ENCODE data around the gene HOXB6.

The HOXB6 gene

DNA sequence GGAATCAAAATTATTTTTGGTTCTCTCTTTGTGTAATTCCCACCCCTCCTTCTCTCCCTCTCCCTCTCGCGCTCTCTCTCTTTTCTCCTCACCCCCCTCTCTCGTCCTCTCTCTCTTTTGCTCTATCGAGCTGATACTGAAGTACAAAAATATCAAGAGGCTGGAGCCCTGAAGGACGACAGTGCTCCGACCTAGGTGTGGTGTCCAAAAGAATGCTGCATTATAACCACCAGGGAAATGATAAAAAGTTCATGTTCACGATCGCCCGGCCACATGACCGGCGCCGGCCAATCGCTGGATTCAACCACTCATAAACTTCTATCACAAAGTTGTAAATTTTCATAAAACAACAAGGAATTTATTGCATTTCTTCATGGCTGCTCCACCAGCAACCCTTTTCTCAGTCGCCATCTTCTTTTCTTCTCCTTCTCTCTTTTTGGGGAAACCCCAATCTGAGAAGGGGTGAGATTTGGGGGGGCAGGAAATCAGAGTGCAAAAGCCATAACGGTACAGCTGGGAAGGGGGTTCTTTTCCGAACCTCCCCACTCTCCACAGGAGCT lies at the start of gene HOXB6:
HOXB6 (minus strand) TSS at position 217 of the 560 bp plus-strand sequence. CDS start 6,836 bp downstream, outside the sequence.
- DNase-seq: no peak

DNA sequence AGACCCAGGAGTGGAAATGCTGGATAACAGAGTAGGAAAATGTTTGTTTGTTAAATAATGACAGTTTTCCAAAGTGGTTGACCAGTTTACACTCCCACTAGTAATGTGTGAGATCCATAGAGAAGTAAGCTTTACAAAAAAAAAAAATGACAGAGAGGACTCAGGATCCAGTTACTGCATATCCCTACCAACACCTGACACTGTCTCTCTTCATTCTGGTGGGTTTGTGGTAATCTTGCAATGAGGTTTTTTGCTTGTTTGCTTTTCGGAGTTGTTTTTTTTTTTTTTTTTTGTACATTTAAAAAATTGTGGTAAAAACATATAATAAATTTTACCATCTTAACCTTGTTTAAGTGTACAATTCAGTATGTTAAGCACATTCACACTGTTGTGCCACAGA lies 45.0 kb upstream of the HOXB6 start:
- no peak for DNase-seq

DNA sequence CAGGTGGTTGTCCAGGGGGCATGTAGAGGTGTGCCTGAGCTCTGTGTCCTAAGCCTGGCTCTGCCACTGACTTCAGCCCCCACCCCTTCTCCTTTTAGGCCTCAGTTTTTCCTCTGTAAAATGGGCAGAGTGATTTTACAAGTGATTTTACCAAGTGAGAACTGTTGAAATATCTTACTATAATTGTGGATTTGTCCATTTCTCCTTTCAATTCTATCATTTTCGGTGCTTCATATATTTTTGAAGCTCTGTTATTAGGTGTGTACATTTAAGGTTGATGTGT lies 43.1 kb upstream of the HOXB6 start:
- DNase-seq: no peak

DNA sequence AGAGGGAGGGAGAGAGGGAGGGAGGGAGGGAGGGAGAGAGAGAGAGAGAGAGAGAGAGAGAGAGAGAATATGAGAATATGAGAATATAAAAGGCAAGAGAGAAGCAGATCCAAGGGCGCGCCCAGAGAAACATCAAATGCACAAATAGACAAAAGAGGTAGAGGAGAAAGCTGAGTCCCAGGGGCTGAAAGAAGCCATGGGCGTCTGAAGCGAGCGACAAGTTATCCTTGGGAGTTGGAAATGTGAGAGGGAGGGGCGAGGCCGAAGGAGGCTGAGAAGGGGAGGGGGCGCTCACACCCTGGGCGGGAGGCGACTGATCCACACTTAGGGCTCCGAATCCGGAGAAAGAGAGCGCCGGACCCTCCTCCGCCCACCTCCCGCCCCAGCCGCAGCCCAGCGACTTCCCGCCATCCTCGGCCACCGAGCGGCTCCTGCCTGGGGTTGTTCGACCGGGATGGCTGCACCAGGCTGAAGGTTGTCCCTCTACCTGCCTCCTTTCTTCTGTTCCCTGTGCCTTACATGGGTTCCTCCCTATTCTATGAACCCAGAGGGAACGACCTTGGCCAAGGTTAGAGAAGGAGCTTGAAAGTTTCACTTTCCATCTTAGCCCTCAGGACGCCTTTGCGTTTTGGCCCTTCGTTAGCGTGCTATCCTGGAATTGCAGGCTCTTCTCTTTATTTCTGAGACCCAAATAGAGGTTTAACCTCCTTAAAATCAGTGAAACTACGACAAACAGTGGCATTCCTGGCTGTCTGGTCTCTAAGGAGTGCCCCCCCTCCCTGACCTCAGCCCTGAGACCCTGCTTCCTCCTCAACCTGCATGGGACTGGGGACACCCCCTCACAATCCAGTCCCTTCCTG lies 42.5 kb upstream of the HOXB6 start:
- no peak for DNase-seq

DNA sequence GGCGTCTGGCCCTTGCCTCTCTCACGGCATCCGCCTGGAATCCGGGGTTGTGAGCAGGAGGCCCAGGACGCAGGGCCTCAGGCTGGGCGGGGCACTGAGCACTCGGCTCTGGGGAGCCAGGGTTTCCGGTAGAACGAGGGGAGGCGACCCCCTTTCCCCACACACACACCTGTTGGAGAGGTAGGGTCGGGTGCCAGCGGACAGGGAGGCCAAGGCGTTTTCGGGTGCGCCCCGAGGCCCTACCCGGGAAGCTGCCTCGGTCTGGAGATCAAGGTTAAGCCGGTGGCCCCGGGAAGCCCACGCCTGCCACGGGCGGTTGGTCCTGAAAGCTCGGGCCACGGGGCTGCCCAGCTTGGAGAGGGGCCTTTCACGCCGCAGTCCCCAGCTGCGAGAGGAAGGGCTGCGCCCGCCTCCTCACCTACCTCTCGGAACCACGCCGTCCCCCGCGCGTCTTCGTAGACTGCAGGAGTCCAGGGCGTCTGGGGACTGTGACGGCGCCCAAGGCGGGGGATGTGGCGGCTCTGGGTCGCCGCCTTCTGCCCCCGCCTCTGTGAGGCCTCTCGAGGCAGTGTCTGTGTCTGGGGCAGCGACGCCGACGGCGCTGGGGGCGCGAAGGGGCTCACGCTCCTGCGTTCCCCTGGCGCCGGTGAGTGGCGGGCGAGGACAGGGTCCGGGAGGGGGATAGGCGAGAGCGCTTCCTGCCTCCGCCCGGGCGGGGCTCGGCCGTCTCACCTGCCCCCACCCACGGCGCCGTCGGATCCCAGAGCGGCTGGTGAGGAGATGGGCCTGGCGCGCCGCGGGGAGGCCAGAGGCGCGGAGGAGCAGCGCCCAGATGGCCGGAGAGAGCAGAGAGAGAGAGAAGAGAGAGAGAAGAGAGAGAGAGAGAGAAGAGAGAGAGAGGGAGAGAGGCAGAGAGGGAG lies 41.7 kb upstream of the HOXB6 start:
- peak; percentile 32 for DNase-seq

DNA sequence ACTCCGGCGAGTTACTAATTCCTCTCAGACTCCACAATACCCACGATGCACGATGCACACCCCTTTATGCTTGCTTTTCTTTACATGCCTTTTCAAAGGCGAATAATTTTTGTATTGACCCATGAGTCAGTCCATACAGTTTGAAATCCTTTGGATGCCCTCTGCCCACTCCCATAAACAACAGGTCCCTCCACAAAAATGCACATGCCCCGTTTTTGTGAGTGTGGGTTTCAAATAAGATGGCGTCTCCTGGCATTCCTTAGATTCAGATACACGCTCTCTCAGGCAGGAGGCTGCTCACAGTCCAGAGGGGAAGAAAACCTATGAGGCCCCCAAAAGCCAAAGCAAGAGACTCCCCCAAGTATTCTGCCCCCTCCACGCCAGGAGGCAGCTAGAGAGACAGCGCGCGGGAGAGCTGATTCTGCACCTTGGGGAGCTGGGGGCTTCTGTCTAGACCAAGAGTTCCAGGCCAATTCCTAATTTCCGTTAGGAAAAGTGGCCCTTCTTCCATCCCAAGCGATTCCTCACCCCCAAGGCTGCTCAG lies 40.9 kb upstream of the HOXB6 start:
- no peak for DNase-seq

DNA sequence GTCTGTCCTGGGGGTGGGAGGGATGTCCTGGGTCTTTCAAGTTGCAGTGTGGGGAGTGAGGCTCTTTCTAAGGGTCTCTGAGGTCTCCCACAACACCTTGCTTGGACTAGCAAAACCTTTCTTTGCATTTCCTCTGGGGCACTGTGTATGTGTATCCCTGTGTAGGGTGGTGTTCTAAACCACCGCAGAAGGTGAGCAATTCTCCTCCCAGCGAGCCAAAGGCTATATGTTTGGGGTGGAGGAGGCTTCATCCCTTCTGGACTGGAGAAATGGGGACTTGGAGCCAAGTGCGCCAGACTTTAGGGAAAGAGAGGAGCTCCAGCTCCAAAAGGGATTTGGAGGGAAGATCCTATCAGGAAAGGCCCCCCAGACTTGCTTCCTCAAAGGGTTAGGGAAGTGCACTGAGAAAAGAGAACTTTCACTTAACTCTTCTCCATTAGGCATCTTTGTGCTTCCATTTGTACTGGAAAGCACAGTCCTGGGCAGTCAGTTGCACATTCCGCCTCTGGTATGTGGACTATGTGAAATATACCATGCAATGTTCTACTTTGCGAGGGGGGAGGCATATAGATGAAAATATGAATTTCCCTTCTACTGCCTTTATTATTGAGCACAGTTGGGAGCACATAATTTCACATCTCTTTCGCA lies 40.2 kb upstream of the HOXB6 start:
- DNase-seq: no peak

DNA sequence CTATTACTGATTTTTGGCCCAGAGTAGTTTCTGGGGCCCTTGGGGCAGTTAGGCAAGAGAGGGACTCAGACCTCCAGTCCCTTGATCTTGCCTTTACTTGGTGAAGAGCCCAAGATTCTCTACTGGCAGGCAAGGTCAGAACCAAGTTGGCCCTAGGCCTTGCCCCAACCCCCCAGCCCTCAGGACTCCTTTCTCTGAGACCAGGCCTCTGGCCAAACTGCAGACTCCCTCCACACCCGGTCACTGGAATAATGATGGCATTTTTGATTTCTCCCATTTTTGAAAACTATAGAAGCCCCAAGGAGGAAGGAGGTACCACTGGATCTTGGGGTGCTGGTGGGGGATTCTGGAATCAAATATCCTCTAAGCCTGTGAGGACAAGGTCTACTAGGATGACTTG lies 39.4 kb upstream of the HOXB6 start:
- DNase-seq: no peak

DNA sequence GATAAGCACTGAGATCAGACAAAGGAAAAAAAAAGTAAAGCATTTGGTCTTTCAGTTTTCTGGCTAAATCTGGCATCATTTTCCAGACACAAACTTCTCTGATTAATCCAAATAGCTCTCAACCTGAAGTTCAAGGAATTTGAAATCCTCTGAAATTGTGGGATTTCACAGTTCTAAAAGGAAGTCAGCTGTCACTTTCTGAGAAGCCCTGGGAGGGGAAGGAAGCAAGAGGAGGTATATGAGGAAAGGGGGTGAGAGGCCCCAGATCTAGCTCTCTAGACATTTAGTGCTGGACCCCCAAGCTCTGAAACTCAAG lies 38.9 kb upstream of the HOXB6 start:
- DNase-seq: no peak

DNA sequence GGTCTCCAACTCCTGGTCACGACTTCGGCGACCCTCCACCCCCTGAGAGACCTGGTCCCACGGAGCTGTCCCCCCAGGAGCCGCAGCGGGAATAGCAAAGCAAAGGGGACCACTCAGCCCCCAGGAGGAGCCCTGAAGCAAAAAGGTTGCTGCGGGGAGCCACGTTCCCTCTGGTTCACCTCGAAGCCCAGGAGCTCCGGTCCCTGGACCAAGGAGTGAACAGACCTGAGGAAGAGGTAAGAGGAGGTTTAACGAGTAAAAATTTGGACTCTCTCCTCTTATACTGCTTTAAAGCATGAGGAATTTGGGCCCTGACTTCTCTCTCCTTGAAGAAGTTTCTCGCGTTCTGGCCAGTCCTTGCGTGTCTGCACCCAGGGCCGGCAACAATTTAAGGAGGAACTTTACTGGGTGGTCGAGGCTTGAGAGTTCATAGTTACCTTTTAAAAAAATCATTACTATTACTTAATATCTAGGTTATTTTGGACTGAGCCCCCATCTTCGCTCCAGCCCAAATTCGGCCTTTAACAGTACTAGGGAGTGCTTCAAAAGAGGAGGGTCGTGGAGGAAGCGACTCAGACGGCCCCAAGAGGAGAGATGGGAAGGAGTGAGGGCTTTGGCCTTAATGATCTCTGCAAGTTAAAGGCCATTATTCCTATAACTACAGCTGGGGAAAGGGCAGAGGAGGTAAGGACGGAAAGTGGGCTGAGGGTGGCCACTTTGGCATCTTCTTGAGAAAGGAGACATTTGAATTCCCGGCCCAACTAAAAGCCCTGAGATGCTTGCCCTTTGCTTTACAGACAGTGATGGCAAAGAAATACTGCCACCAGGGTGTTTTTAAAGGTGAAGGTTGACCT lies 38.3 kb upstream of the HOXB6 start:
- DNase-seq: no peak

DNA sequence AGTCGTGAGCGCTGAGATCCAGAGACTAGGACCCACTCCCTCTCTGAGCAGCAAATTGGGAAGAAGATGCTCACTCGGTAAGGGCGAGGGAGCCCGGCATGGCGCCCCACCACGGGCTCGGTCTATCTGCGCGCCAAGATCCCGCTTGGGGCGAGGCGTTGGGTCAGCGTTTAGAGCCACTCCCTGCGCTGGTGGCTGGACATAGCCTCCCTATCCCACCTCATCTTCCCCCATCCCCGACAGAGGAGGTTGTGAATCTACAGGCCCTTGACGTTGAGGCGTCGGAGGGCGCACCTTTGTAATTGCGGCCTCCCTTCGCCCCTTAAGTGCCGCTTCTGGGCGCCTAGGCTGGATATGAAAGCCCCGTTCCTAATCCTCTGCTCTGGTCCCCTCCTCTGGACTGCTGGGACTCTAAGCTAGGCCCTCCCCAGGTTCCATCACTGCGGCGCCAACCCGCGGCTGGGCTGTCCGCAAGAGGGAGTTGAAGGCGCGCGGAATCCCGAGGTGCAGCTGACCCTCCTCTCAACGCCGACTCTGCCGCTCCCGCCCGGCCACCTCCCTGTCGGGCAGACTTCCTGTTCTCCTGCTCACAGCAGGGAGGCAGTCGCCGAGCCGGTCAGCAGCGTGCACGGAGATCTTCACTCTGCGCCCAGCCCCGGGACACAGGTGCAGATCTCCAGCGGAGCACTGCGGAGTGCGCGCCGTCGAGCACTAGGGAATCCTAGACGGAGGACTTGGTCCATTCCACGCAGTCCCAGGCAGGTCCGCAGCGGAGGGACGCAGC lies 37.5 kb upstream of the HOXB6 start:
- DNase-seq: no peak

DNA sequence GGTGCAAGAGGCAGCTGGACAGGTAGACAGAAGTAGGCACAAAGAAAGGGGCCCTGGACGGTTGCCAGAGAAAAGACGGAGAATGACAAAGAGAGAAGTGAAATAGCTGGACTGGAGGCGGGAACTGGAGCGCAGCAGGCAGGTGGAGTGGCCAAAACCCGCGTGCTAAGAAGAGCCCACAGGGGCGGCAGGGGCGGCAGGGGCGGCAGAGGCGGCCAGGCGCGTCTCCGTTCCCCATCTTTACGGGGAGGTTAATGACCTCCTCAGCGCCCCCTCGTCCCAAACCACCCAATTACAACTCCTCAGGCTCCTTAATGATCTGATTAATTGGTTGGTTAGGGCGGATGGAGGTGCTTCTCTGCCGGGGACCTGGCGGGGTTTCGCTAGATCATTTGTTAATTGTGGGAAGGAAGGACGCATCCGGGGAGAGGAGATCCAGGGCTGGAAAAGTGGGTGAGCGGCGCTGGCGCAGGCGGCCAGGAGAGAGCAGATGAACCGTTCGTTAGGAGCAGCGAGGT lies 36.8 kb upstream of the HOXB6 start:
- DNase-seq: no peak

DNA sequence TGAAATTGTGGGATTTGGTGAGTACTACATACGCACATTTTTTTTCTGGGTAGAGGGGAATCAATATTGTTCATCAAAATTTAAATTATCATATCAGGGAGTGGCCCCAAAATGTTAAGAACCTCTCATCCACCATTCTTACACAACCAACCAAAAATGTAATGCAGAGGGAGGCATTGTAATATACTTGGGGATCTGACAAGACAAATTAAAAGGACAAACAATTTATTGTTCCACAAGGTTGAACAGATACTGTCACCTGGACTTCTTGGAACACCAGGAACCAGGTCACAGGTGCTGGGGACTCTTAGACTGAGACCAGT lies 36.0 kb upstream of the HOXB6 start:
- no peak for DNase-seq

DNA sequence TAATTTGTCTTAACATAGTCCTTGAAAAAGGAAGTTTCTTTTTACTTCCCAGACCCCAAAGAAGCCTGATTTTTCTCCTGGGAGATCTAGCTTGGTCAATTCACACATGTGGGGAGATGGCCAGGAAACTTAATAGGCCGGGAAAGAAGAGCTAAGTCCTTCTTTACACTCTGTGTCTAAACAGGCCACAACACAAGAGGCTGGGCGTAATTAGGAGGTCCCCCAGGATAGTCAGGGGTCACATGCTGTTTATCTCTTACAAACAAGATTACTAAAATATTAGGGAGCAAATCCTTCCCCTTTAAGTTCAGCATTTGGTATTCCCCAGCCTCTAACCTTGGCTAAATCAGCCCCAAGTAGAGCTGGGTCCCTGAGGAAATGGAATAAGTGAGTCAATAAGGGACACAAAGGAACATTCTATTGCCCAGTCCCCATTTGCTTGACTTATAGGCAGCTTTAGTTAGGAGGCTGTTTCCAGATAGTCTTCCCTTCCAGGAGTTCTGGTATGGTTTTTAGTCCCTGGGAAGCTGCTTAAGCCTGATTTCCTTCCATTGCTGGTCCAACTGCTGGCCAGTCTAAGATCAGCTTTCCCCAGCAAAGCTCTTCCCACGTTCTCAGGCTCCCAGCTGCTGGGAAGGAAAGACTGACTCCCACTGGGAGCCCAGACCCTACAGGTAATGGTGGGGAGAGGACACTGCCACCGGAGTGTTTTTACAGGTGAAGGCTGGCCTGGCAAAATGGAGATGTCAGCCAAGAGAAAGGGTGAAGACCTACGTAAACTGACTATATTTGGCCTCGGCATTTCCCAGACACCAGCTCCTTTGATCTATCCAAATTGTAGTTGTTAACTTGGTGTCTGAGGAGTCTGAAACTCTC lies 35.4 kb upstream of the HOXB6 start:
- DNase-seq: no peak

DNA sequence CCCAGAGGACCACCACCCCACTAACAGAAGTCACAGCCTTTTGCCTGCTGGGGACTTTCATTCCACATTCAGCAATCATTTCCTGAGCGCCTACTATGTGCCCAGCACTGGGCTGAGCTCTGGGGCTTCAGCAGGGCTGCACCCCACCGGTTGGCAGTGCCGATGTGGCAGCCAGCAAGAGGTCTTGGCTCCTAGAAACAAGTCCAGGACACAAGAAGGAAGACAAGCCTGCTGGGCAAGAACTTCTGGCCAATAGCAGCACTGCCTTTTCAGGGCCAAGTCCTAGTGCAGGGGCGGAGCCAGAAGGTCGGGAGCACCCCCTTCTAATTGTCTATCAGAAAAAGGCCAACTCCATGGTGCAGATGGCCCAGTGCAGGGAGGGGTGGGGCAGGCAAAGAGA lies 34.4 kb upstream of the HOXB6 start:
- no peak for DNase-seq

DNA sequence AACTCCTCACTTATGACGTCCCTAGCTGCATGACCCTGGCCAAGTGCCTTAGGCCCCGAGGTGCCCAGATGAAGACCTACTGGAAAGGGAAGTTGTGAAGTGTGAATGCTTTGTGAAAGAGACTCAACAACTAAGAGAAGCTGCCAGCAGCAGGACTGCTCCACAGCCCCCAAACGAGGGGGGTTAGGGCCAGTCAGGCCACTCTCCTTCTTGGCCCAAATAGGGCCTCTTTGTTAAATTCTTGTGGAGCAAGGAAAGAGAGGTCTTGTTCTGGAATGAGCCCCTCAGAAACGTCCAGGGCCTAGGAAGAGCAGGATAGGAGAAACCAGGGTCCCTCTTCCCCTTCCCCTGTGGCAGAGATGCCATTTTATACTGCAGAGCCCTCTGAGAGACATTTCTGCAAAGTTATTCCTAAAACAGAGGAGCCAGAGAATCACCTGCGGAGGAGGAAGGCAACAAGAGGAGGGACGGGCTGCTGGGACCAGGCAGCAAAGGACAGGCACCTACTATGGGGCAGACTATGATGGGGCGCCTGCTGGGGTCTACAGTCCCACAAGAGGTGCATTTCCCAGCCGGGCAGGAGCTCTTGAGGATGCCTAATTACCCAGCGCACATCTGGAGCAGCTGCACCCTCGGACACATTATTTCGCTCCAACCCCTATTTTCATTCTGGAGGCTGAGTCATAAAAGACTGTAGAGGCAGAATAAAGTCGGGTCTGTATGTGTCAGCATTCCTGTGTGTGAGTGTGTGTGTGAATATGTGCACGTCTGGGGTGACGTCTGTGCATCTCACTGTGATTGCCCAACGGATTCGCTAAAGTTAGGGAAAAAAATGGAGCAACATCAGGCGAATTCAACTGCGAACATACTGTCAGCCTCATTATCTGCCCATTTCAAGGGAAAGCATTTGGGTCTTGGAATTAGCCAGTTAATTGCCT lies 32.8 kb upstream of the HOXB6 start:
- no peak for DNase-seq

DNA sequence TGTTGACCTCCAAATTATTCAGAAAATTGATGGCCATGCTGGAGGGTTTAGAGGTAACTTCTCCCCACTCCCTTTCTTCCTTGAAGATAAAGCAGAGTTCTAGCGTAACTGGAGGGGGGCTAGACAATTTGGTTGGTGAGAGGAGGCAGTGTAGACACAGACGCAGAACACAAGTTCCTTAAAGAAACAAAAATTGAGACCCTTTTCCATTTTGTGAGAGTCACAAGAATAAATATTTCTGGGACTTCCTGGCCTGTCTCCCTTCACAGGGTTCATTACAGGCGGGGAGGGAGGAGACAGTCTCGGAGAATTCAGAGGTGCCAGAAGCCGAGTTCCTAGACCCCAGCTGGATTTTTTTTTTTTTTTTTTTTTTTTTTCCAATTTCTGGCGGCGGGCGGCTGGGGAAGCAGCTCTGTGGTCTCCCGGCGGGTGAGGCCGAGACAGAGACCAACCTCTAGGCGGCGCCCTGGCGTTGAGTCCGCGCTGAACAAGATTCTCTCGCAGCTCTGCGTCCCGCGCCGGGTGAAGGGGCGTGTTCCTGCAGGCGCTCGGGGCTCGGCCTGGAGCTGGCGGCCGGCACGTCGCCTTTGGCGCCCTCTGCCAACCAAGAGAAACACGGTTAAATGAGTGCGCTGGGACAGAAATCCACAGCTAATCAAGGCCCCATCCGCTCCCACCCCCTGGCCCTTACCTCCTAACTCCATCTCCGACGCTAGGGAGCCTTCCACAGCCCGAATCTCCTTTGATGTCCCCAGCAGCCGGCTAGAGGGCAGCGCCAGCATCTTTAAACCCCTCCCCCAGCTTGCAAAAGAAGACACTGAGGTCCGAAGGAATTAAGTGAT lies 31.6 kb upstream of the HOXB6 start:
- peak; percentile 75 for DNase-seq

Measured in activated naive CD4-positive, alpha-beta T cell treated with Interleukin-2 at 50 U/mL for 16 hours (primary cell).